GM23248 (cell line): ENCODE results near the gene YAF2. TPM values are rescaled to one million over a fixed set of nuclear protein-coding genes. Genes with fewer than 3 reads are reported as not detected.

Source experiments
- DNase-seq: peaks from one replicate; pipeline ENCODE4 v3.0.0-alpha.2; 2015
- H2AFZ ChIP-seq: fragments of 200-600 bp; sonication (generic); 2 replicates; pipeline ENCODE4 v1.6.1; 2016; ENCODE audit warnings: antibody characterized with exemption
- H3F3A ChIP-seq: fragments of 200-600 bp; sonication (generic); 2 replicates; pipeline ENCODE4 v1.6.1; 2016; ENCODE audit warnings: mild to moderate bottlenecking, antibody characterized with exemption, mixed run types; ENCODE audit not compliant: insufficient read depth
- H3K27ac ChIP-seq: fragments of 200-600 bp; sonication (generic); 2 replicates; pipeline ENCODE4 v1.5.1; 2016; ENCODE audit warnings: mild to moderate bottlenecking
- H3K27me3 ChIP-seq: fragments of 200-600 bp; sonication (generic); replicated peaks from 2 replicates; pipeline ENCODE4 v1.6.1; 2016; ENCODE audit warnings: mild to moderate bottlenecking; ENCODE audit not compliant: insufficient read depth
- H3K36me3 ChIP-seq: fragments of 200-600 bp; sonication (generic); 2 replicates; pipeline ENCODE4 v1.6.1; 2016; ENCODE audit warnings: low read depth, mild to moderate bottlenecking
- H3K4me1 ChIP-seq: fragments of 200-600 bp; sonication (generic); 2 replicates; pipeline ENCODE4 v1.6.1; 2016; ENCODE audit warnings: mild to moderate bottlenecking; ENCODE audit not compliant: insufficient read depth
- H3K4me2 ChIP-seq: fragments of 200-600 bp; sonication (generic); one replicate; pipeline ENCODE4 v1.6.1; 2016; ENCODE audit warnings: mild to moderate bottlenecking; ENCODE audit not compliant: unreplicated experiment
- H3K4me3 ChIP-seq: fragments of 200-600 bp; sonication (generic); 2 replicates; pipeline ENCODE4 v1.5.1; 2016; ENCODE audit warnings: mild to moderate bottlenecking
- H3K79me2 ChIP-seq: fragments of 200-600 bp; sonication (generic); 2 replicates; pipeline ENCODE4 v1.6.1; 2016; ENCODE audit warnings: mild to moderate bottlenecking; ENCODE audit not compliant: insufficient read depth
- H3K9ac ChIP-seq: fragments of 200-600 bp; sonication (generic); 2 replicates; pipeline ENCODE4 v1.6.1; 2016; ENCODE audit warnings: mild to moderate bottlenecking
- H3K9me2 ChIP-seq: fragments of 200-600 bp; sonication (generic); 2 replicates; pipeline ENCODE4 v1.6.1; 2016; ENCODE audit warnings: mixed run types, mild to moderate bottlenecking, moderate library complexity; ENCODE audit not compliant: insufficient read depth
- H3K9me3 ChIP-seq: fragments of 200-600 bp; sonication (generic); one replicate; pipeline ENCODE4 v1.6.1; 2017; ENCODE audit warnings: low read depth
- H4K20me1 ChIP-seq: fragments of 200-600 bp; sonication (generic); 2 replicates; pipeline ENCODE4 v1.6.0; 2016; ENCODE audit not compliant: insufficient read depth
- EZH2 ChIP-seq: fragments of 200-600 bp; sonication (generic); IDR thresholded peaks from 2 replicates; pipeline ENCODE4 v1.6.1; 2018; ENCODE audit warnings: antibody characterized with exemption, mild to moderate bottlenecking; ENCODE audit not compliant: insufficient read depth, poor library complexity, severe bottlenecking
- EZH2phosphoT487 ChIP-seq: fragments of 200-600 bp; sonication (generic); IDR thresholded peaks from 2 replicates; pipeline ENCODE4 v1.6.1; 2018; ENCODE audit warnings: antibody characterized with exemption, moderate library complexity, mild to moderate bottlenecking, low read depth; ENCODE audit not compliant: insufficient read depth
- WGBS, 2 experiments: methylation state at CpG; one replicate each; pipeline ENCODE4 v1.1.6; 2015 to 2017; ENCODE audit warnings: low lambda C conversion rate in 2 of 2, low coverage in 1 of 2; ENCODE audit errors: missing lambda C conversion rate in 2 of 2; 5-methylcytosine and 5-hydroxymethylcytosine counted together
- in situ Hi-C: fragments of 300-500 bp; cut with MboI; formaldehyde crosslinking; loops from 2 replicates; pipeline ENCODE4 v1.15.0; 2020
- polyA plus RNA-seq: library from polyadenylated mRNA; unstranded; fragments of >200 nt; fragmentation: Nextera tagmentation; extraction: Ambion mirVana; gene quantifications from 2 replicates; pipeline ENCODE4 v1.2.1, GENCODE V29; 2016
- total RNA-seq: library from RNA; depleted of rRNA; stranded (reverse); fragments of >200 nt; shearing (Covaris generic); gene quantifications from 2 replicates; pipeline ENCODE4 v1.2.3, GENCODE V29; 2014

Gene YAF2
- total and polyA plus RNA-seq, 2 experiments from 2014 or later, result 17.0 to 21.0 TPM

DNA sequence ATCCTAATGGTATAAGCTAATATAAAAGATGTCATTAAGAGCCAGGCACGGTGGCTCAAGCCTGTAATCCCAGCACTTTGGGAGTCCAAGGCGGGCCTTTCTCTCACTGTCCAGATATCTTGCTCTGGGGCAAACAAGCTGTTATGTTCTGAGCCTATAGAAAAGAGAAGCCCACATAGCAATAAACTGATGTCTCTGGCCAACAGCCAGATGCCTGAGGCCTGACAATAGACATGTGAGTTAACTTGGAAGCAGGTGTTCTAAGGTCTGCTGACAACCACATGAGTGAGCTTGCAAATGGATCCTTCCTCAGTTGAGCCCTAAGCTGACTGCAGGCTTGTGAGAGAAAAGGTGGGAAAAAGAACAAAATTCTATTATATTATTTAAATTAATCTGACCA is 25.0 kb downstream of the YAF2 start:
- no peak overlapping the region for H3K4me2 ChIP-seq
- no peak overlapping the region for H3K4me3 ChIP-seq
- H3K9me2 ChIP-seq, result no peaks in the 10 kb centered on the region
- H3K27me3 ChIP-seq, result no peaks in the 10 kb centered on the region
- H2AFZ ChIP-seq, result no peak overlapping the region
- H3K9ac ChIP-seq, result no peak overlapping the region
- H3K9me3 ChIP-seq, result no peaks in the 10 kb centered on the region
- peaks cover 96% of the 10 kb centered on the region for H3K79me2 ChIP-seq
- no peak for DNase-seq
- 68 to 83% methylated on average over 2 of the region's 2 CpGs for WGBS, 2 experiments
- H3K4me1 ChIP-seq, result peaks cover 18% of the 10 kb centered on the region
- no peak for TF ChIP-seq EZH2phosphoT487
- TF ChIP-seq EZH2, result no peak
- peaks cover 16% of the 10 kb centered on the region for H3F3A ChIP-seq
- H3K36me3 ChIP-seq, result peaks cover 9% of the 10 kb centered on the region; the same call in 1 of the 2 replicates
- H3K27ac ChIP-seq, result no peak overlapping the region
- in situ Hi-C loops, result no loop called here
- H4K20me1 ChIP-seq, result no peaks in the 10 kb centered on the region

DNA sequence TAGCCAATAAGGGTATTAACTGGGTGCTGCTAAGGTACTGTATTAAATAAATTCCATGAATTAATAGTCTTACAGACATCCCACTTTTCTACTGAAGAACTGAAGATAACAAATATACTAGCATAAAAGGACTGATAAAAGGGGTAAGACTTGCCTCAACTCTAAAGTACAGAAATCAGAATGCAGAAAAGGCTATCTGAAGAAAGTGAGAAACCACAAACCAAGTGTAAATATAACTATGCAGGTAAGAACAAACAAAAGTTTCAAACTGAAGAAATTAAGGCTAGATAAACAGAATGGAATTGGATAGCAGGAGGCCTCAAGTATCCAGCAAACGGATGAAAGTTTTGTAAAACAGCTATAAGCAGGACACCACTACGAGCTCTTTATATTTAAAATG is 29.5 kb downstream of the YAF2 start:
- 98 to 99% methylated on average over 2 of the region's 2 CpGs for WGBS, 2 experiments
- TF ChIP-seq EZH2, result no peak
- TF ChIP-seq EZH2phosphoT487, result no peak
- no peak overlapping the region for H3K4me2 ChIP-seq
- no peak overlapping the region for H2AFZ ChIP-seq
- no peak overlapping the region for H3K27ac ChIP-seq
- no peaks in the 10 kb centered on the region for H3K27me3 ChIP-seq
- in situ Hi-C loops, result no loop called here
- no peaks in the 10 kb centered on the region for H3F3A ChIP-seq
- DNase-seq, result no peak
- no peaks in the 10 kb centered on the region for H3K9me3 ChIP-seq
- H3K79me2 ChIP-seq, result peaks cover 89% of the 10 kb centered on the region
- H3K36me3 ChIP-seq, result peaks cover 21% of the 10 kb centered on the region; the same call in 1 of the 2 replicates
- no peak overlapping the region for H3K4me3 ChIP-seq
- H3K4me1 ChIP-seq, result no peaks in the 10 kb centered on the region
- no peaks in the 10 kb centered on the region for H4K20me1 ChIP-seq
- H3K9me2 ChIP-seq, result no peaks in the 10 kb centered on the region
- H3K9ac ChIP-seq, result no peak overlapping the region

GRCh38 chr12:42204819-42205218 is 33.2 kb downstream of the YAF2 start:
- no peak overlapping the region for H2AFZ ChIP-seq
- H3K4me3 ChIP-seq, result no peak overlapping the region
- TF ChIP-seq EZH2phosphoT487 (no peak), EZH2 (no peak)

DNA sequence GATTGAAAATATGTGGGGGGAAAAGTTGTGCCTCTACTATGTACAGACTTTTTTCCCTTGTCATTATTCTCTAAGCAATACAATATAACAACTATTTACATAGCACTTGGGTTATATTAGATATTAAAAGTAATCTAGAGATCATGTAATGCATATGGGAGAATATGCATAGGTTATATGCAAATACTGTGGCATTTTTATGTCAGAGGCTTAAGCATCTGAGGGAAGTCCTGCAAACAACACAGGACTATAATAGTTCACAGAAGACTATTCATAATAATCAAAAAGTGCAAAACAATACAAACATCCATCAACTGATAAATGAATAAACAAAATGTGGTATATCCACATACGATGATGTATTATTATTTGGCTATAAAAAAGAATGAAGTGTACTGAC is 33.7 kb downstream of the YAF2 start:
- no peak overlapping the region for H3K4me2 ChIP-seq
- H3K36me3 ChIP-seq, result peaks cover 12% of the 10 kb centered on the region; the same call in 1 of the 2 replicates
- DNase-seq, result no peak
- H3K9me3 ChIP-seq, result no peaks in the 10 kb centered on the region
- H2AFZ ChIP-seq, result no peak overlapping the region
- H3K9me2 ChIP-seq, result no peaks in the 10 kb centered on the region
- peaks cover 79% of the 10 kb centered on the region for H3K79me2 ChIP-seq
- H3K9ac ChIP-seq, result no peak overlapping the region
- H3K27ac ChIP-seq, result no peak overlapping the region
- in situ Hi-C loops, result no loop called here
- 100% methylated on average over 1 of the region's 1 CpG for WGBS, 2 experiments
- no peaks in the 10 kb centered on the region for H3F3A ChIP-seq
- no peaks in the 10 kb centered on the region for H4K20me1 ChIP-seq
- peaks cover 9% of the 10 kb centered on the region; the same call in 1 of the 2 replicates for H3K4me1 ChIP-seq
- H3K4me3 ChIP-seq, result no peak overlapping the region
- TF ChIP-seq EZH2phosphoT487 (no peak), EZH2 (no peak)
- no peaks in the 10 kb centered on the region for H3K27me3 ChIP-seq

More at GRCh38 chr12:42204819-42205218, 33.2 kb downstream of the YAF2 start:
- Histone ChIP-seq H4K20me1 (no peaks in the 10 kb centered on the region), H3K4me1 (peaks cover 9% of the 10 kb centered on the region; the same call in 1 of the 2 replicates), H3K9me3 (no peaks in the 10 kb centered on the region), H3K9ac (no peak overlapping the region), H3F3A (no peaks in the 10 kb centered on the region), H3K27me3 (no peaks in the 10 kb centered on the region), H3K36me3 (peaks cover 12% of the 10 kb centered on the region; the same call in 1 of the 2 replicates), H3K4me2 (no peak overlapping the region), H3K27ac (no peak overlapping the region), H3K79me2 (peaks cover 82% of the 10 kb centered on the region), H3K9me2 (no peaks in the 10 kb centered on the region)
- in situ Hi-C loops, result no loop called here
- DNase-seq, result no peak
- 91 to 100% methylated on average over 1 of the region's 1 CpG for WGBS, 2 experiments
